Activated CD8-positive, alpha-beta memory T cell treated with anti-CD3 and anti-CD28 coated beads for 24 hours (primary cell): ENCODE results near the gene HIGD2A.

ENCODE experiments used
- DNase-seq: peaks from one replicate; pipeline ENCODE4 v3.0.0-alpha.2; 2020

The HIGD2A gene

GRCh38 chr5:176418251-176418650 is 29.7 kb downstream of the HIGD2A start:
- no peak for DNase-seq

- DNase-seq: no peak
Measured at GRCh38 chr5:176420086-176420485, 31.5 kb downstream of the HIGD2A start.

GRCh38 chr5:176420972-176421544 is 32.5 kb downstream of the HIGD2A start:
- no peak for DNase-seq

DNA sequence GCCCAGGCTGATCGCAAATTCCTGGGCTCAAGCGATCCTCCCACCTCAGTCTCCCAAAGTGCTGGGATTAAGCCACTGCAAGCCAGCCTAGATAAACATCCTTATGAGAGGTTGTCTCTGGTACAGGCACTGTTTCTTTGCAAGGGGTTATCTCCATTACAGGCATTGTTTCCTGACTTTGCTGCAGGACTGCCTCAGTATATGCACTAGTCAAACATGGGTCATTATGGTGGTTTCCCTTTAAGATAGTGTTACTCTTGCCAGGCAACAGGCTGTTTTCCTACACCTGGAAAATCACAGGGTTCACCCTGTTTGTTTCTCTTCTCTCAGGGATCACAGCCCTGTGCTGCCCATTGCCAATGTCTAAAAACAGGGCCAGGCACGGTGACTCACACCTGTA is 35.6 kb downstream of the HIGD2A start:
- no peak for DNase-seq

- no peak for DNase-seq
Measured at GRCh38 chr5:176425138-176425537, 36.6 kb downstream of the HIGD2A start.

- DNase-seq: no peak
Measured at GRCh38 chr5:176425791-176426190, 37.2 kb downstream of the HIGD2A start.

DNA sequence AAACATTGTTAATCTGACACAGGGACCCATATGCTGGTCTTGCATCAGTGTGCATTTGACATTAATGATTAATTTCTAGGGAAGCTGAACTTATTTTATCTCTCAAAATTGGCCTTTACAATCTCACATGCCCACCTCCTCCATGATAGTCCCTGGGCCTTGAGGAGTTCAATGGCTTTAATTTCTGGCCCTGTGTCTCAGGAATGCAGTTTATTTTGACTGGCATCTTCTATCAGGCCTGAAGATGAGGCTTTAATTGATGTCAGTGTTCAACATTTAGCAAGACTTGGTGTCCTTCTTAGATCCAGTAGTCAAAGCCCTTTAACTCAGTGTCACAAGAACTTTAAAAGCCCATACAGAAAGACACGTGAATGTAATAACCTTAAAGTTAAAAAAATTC is 38.3 kb downstream of the HIGD2A start:
- DNase-seq: no peak

- no peak for DNase-seq
Measured at GRCh38 chr5:176427971-176428370, 39.4 kb downstream of the HIGD2A start.

- no peak for DNase-seq
Measured at GRCh38 chr5:176429972-176430371, 41.4 kb downstream of the HIGD2A start.

GRCh38 chr5:176432707-176433106 is 44.2 kb downstream of the HIGD2A start:
- no peak for DNase-seq

DNA sequence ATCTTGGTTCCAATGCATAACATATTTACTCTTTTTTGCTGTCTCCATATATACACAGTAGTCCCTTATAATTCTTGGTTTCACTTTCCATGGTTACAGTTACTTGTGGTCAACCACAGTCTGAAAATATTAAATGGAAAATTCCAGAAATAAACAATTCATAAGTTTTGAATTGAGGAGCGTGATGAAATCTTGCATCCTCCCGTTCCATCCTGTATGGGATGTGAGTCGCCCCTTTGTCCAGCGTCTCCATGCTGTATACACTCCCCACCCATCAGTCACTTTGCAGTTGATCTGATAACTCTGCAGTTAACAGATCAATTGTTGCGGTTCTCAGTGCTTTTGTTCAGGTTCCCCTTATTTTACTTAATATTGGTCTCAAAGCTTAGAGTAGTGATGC is 48.1 kb downstream of the HIGD2A start:
- peak; percentile 40 for DNase-seq

GRCh38 chr5:176438959-176439757 is 50.6 kb downstream of the HIGD2A start:
- peak; percentile 21 for DNase-seq
